ENCODE measurements around the gene RAB6B. TPM values are rescaled to one million over a fixed set of nuclear protein-coding genes. Genes with fewer than 3 reads are reported as not detected.

The RAB6B gene
- polyA plus RNA-seq, 1 donor (not counting 4 experiments of a cell fraction or from before 2014, with no cell fraction given) = 2.2 TPM

DNA sequence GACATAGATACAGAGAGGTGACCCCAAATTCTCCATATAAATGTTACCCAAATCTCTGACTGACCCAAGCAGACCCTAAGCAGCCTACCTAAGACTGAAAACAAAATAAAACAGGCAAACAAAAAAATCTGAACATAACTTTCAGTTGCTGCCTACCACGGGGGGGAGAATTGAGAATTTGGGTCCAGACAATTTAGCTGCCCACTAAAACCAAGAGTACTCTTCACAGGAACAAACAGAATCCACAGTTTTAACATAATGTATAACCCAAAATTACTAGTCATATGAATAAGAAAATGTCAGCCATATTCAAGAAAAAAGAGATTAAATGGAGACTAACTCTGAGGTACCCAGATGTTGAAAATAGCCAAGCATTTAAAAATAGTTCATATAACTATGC is 45.6 kb downstream of the RAB6B start:
- dilution Hi-C loops (cut with MboI; ENCODE audit: extremely low pct_ligation_motif_present, low sequenced_read_pairs) = no loop called here
- no peaks in the 10 kb centered on the region for H3K9me1 ChIP-seq (ENCODE audit: control insufficient read depth, extremely low read depth, insufficient read depth, low read length)
- no peak for FAIRE-seq
- H3K4me1 ChIP-seq (ENCODE audit: control insufficient read depth, extremely low read depth, insufficient read depth, low read length) = no peaks in the 10 kb centered on the region
- H3K79me2 ChIP-seq (ENCODE audit: control insufficient read depth, insufficient read depth, low read length) = no peaks in the 10 kb centered on the region
- TF ChIP-seq EZH2 (IDR thresholded peaks at IDR 0.05; ENCODE audit: low read length) = no peak
- no peaks in the 10 kb centered on the region for H3K9me3 ChIP-seq (ENCODE audit: control insufficient read depth, low read depth, low read length)
- H3K4me2 ChIP-seq (ENCODE audit: control insufficient read depth, extremely low read depth, insufficient read depth, low read depth, low read length) = no peak overlapping the region
- peaks cover 5% of the 10 kb centered on the region for H3K27me3 ChIP-seq (ENCODE audit: control insufficient read depth, extremely low read depth, insufficient read depth, low read length)
- H3K4me3 ChIP-seq (ENCODE audit: control insufficient read depth in 2 of 3, extremely low read depth in 1 of 3, insufficient read depth in 2 of 3, low read depth in 1 of 3, low read length in 3 of 3) = no peak overlapping the region
- no peak overlapping the region for H3K9ac ChIP-seq (ENCODE audit: control insufficient read depth, extremely low read depth, insufficient read depth, low read length)
- H3K27ac ChIP-seq (ENCODE audit: control insufficient read depth, insufficient read depth, low read length) = no peak overlapping the region
- no peaks in the 10 kb centered on the region for H3K36me3 ChIP-seq (ENCODE audit: control insufficient read depth in 2 of 2, extremely low read depth in 1 of 2, insufficient read depth in 2 of 2, low read length in 2 of 2)
- no peak for DNase-seq (ENCODE audit: low read depth, low spot score)
- no peaks in the 10 kb centered on the region for H4K20me1 ChIP-seq (ENCODE audit: control insufficient read depth, extremely low read depth, insufficient read depth, low read length)
- no peak overlapping the region for H2AFZ ChIP-seq (ENCODE audit: control insufficient read depth, low read length)

- no peaks in the 10 kb centered on the region for H3K4me1 ChIP-seq (ENCODE audit: control insufficient read depth, extremely low read depth, insufficient read depth, low read length)
- FAIRE-seq (no peak), DNase-seq (ENCODE audit: low read depth, low spot score) (no peak)
- H3K9me3 ChIP-seq (ENCODE audit: control insufficient read depth, low read depth, low read length) = no peaks in the 10 kb centered on the region
- no peaks in the 10 kb centered on the region for H4K20me1 ChIP-seq (ENCODE audit: control insufficient read depth, extremely low read depth, insufficient read depth, low read length)
- H3K9ac ChIP-seq (ENCODE audit: control insufficient read depth, extremely low read depth, insufficient read depth, low read length) = no peak overlapping the region
- no peaks in the 10 kb centered on the region for H3K79me2 ChIP-seq (ENCODE audit: control insufficient read depth, insufficient read depth, low read length)
- no peak for TF ChIP-seq EZH2 (IDR thresholded peaks at IDR 0.05; ENCODE audit: low read length)
- TF ChIP-seq CTCF (optimal IDR thresholded peaks at IDR 0.05 in 1 of 3, IDR thresholded peaks at IDR 0.05 in 1 of 3, conservative IDR thresholded peaks at IDR 0.05 in 1 of 3; ENCODE audit: extremely low read depth in 1 of 3, insufficient read depth in 2 of 3, low read length in 3 of 3) = no peak
- H3K27ac ChIP-seq (ENCODE audit: control insufficient read depth, insufficient read depth, low read length) = no peak overlapping the region
- dilution Hi-C loops (cut with MboI; ENCODE audit: extremely low pct_ligation_motif_present, low sequenced_read_pairs) = no loop called here
- no peaks in the 10 kb centered on the region for H3K36me3 ChIP-seq (ENCODE audit: control insufficient read depth in 2 of 2, extremely low read depth in 1 of 2, insufficient read depth in 2 of 2, low read length in 2 of 2)
- H3K27me3 ChIP-seq (ENCODE audit: control insufficient read depth, extremely low read depth, insufficient read depth, low read length) = peaks cover 5% of the 10 kb centered on the region
- no peak overlapping the region for H3K4me2 ChIP-seq (ENCODE audit: control insufficient read depth, extremely low read depth, insufficient read depth, low read depth, low read length)
- H3K4me3 ChIP-seq (ENCODE audit: control insufficient read depth in 2 of 3, extremely low read depth in 1 of 3, insufficient read depth in 2 of 3, low read depth in 1 of 3, low read length in 3 of 3) = no peak overlapping the region
- H3K9me1 ChIP-seq (ENCODE audit: control insufficient read depth, extremely low read depth, insufficient read depth, low read length) = no peaks in the 10 kb centered on the region
- H2AFZ ChIP-seq (ENCODE audit: control insufficient read depth, low read length) = no peak overlapping the region
These were observed 46.3 kb downstream of the RAB6B start for GRCh38 chr3:133849346-133849745.

DNA sequence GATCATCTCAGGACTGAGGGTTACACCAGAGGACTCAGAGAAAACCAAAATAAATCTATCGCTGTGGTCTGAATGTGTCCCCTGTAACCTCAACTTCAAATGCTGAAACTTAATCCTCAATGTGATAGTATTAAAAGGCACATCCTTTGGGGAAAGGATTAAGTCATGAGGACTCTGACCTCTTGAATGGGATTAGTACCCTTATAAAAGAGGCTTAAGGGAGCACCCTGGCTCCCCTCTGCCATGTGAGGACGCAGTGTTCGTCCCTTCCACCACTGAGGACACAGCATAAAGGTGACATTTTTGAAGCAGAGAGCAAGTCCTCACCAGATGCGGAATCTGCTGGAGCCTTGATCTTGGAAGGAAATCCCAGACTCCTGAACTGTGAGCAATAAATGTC is 50.6 kb downstream of the RAB6B start:
- Histone ChIP-seq H3K9me1 (ENCODE audit: control insufficient read depth, extremely low read depth, insufficient read depth, low read length) (no peaks in the 10 kb centered on the region), H3K9ac (ENCODE audit: control insufficient read depth, extremely low read depth, insufficient read depth, low read length) (no peak overlapping the region), H3K79me2 (ENCODE audit: control insufficient read depth, insufficient read depth, low read length) (no peaks in the 10 kb centered on the region), H3K36me3 (ENCODE audit: control insufficient read depth in 2 of 2, extremely low read depth in 1 of 2, insufficient read depth in 2 of 2, low read length in 2 of 2) (no peaks in the 10 kb centered on the region), H3K27ac (ENCODE audit: control insufficient read depth, insufficient read depth, low read length) (no peak overlapping the region), H4K20me1 (ENCODE audit: control insufficient read depth, extremely low read depth, insufficient read depth, low read length) (no peaks in the 10 kb centered on the region), H3K9me3 (ENCODE audit: control insufficient read depth, low read depth, low read length) (no peaks in the 10 kb centered on the region), H3K4me1 (ENCODE audit: control insufficient read depth, extremely low read depth, insufficient read depth, low read length) (no peaks in the 10 kb centered on the region), H3K27me3 (ENCODE audit: control insufficient read depth, extremely low read depth, insufficient read depth, low read length) (peaks cover 5% of the 10 kb centered on the region), H2AFZ (ENCODE audit: control insufficient read depth, low read length) (no peak overlapping the region), H3K4me3 (ENCODE audit: control insufficient read depth in 2 of 3, extremely low read depth in 1 of 3, insufficient read depth in 2 of 3, low read depth in 1 of 3, low read length in 3 of 3) (no peak overlapping the region), H3K4me2 (ENCODE audit: control insufficient read depth, extremely low read depth, insufficient read depth, low read depth, low read length) (no peak overlapping the region)
- TF ChIP-seq CTCF (optimal IDR thresholded peaks at IDR 0.05 in 1 of 3, IDR thresholded peaks at IDR 0.05 in 1 of 3, conservative IDR thresholded peaks at IDR 0.05 in 1 of 3; ENCODE audit: extremely low read depth in 1 of 3, insufficient read depth in 2 of 3, low read length in 3 of 3) (no peak), EZH2 (IDR thresholded peaks at IDR 0.05; ENCODE audit: low read length) (no peak)
- no peak for DNase-seq (ENCODE audit: low read depth, low spot score)
- no peak for FAIRE-seq
- dilution Hi-C loops (cut with MboI; ENCODE audit: extremely low pct_ligation_motif_present, low sequenced_read_pairs) = no loop called here
